ENCODE data around the gene PTGDR2.

Gene PTGDR2

DNA sequence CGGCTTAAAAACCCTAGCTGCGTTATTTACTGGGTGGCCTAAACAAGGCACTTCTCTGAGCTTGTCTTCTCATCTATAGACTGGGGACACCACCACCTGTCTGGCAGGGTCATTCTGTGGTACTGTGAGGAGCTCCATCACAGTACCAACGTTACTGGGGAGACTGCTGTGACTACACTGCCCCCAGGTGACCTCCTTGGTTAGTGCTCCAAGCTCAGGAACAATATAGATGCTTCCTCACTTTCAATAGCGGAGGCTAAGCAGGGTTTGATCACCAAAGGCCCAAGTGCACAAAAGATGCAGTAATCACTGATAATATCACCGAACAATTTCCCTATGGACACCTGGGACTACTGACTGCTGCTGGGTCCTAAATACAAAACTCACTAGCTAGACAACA is 31.8 kb upstream of the PTGDR2 start:
- H3K27me3 ChIP-seq (ENCODE audit: control insufficient read depth, insufficient read depth, low read length): no peaks in the 10 kb centered on the region
- H3K9ac ChIP-seq (ENCODE audit: low read depth, low read length): no peak overlapping the region
- H3K4me3 ChIP-seq (ENCODE audit: low read depth, low read length): no peak overlapping the region
- no peaks in the 10 kb centered on the region for H3K9me3 ChIP-seq (ENCODE audit: control insufficient read depth, insufficient read depth, low read length)
- H3K36me3 ChIP-seq (ENCODE audit: control insufficient read depth, insufficient read depth, low read length): peaks cover 11% of the 10 kb centered on the region
- no peaks in the 10 kb centered on the region for H3K4me1 ChIP-seq (ENCODE audit: control insufficient read depth, insufficient read depth, low read length)

DNA sequence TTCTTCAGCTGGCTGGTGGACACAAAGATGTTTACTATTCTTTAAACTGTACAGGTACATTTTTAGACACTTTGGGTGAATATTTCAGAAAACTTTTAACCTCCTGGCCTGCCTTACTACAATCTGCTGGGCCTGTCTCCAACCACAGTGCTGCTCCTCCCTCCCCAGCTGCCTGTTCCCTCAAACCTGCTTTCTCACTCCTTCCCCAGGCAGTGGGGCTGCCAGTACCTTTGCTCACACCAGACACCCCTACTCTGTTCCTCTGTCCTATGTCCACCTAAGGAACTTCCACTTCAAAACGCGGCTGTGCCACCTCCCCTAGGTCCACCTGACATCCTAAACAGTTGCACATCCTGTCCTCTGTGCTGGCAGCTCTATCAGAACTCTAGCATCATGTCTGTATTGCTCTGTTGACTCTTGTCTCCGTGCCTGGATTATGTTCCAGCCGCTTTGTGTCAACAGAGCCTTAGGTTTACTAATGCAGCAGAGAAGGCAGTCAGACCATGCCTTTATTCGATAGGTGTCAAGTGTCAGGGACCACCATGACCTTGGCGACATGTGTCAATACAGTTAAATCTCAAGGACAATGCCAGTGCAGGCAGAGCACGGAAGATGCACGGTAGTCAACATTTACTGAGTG is 25.0 kb upstream of the PTGDR2 start:
- no peak overlapping the region for H3K9ac ChIP-seq (ENCODE audit: low read depth, low read length)
- H3K9me3 ChIP-seq (ENCODE audit: control insufficient read depth, insufficient read depth, low read length): no peaks in the 10 kb centered on the region
- H3K36me3 ChIP-seq (ENCODE audit: control insufficient read depth, insufficient read depth, low read length): no peaks in the 10 kb centered on the region
- no peaks in the 10 kb centered on the region for H3K4me1 ChIP-seq (ENCODE audit: control insufficient read depth, insufficient read depth, low read length)
- H3K27me3 ChIP-seq (ENCODE audit: control insufficient read depth, insufficient read depth, low read length): no peaks in the 10 kb centered on the region
- no peak overlapping the region for H3K4me3 ChIP-seq (ENCODE audit: low read depth, low read length)

DNA sequence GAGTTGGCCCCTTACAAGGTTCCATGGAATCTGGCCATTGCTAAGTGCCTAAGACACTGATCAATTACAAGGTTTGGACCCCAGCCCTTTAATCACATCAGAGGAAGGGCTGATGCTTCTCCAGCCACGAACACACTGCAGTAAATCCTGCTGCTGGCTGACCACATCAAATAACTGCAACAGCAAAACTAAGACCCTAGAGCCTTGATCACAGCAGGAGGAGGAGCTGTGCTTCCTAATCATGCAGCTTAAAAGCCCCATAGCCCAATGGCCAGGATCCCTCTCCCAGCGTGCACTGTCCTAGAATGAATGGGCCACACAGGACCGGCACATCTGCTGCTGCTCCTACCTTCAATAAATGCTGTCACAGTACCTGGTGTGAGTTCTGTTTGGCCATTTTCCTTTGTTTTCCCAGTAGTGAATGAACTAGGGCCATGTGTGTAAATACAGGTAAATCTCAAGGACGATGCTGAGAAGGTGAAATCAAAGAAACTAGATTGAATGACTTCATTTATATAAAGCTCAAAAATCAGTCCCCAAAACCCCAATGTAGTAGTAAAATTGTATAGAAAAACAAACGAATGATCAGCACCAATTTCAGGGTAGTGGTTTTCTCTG is 24.3 kb upstream of the PTGDR2 start:
- Histone ChIP-seq H3K9ac (ENCODE audit: low read depth, low read length) (no peak overlapping the region), H3K4me1 (ENCODE audit: control insufficient read depth, insufficient read depth, low read length) (no peaks in the 10 kb centered on the region), H3K4me3 (ENCODE audit: low read depth, low read length) (no peak overlapping the region), H3K9me3 (ENCODE audit: control insufficient read depth, insufficient read depth, low read length) (no peaks in the 10 kb centered on the region), H3K36me3 (ENCODE audit: control insufficient read depth, insufficient read depth, low read length) (no peaks in the 10 kb centered on the region), H3K27me3 (ENCODE audit: control insufficient read depth, insufficient read depth, low read length) (no peaks in the 10 kb centered on the region)

DNA sequence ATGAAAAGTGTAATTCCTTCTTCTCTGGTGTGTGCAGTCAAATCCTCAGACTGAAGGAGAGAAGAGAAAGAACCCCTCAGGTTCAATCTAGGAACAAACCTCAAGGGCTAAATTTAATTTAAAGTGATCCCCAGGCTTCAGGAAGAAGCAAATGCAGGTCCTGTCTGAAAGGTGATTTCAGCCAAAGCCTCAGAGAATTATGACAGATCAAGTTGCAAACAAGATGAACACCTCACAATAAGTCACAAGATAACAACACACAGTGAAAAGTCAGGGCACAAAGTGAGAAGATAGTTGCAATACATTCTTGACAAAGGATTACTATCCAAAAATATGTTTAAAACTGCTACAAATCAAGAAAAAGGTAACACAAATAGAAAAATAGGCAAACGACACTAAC is 23.4 kb upstream of the PTGDR2 start:
- Histone ChIP-seq H3K9me3 (ENCODE audit: control insufficient read depth, insufficient read depth, low read length) (no peaks in the 10 kb centered on the region), H3K4me3 (ENCODE audit: low read depth, low read length) (no peak overlapping the region), H3K9ac (ENCODE audit: low read depth, low read length) (no peak overlapping the region), H3K4me1 (ENCODE audit: control insufficient read depth, insufficient read depth, low read length) (no peaks in the 10 kb centered on the region), H3K36me3 (ENCODE audit: control insufficient read depth, insufficient read depth, low read length) (peaks cover 3% of the 10 kb centered on the region), H3K27me3 (ENCODE audit: control insufficient read depth, insufficient read depth, low read length) (no peaks in the 10 kb centered on the region)

- no peaks in the 10 kb centered on the region for H3K27me3 ChIP-seq (ENCODE audit: control insufficient read depth, insufficient read depth, low read length)
- peaks cover 3% of the 10 kb centered on the region for H3K36me3 ChIP-seq (ENCODE audit: control insufficient read depth, insufficient read depth, low read length)
- H3K9me3 ChIP-seq (ENCODE audit: control insufficient read depth, insufficient read depth, low read length): no peaks in the 10 kb centered on the region
- no peaks in the 10 kb centered on the region for H3K4me1 ChIP-seq (ENCODE audit: control insufficient read depth, insufficient read depth, low read length)
- H3K4me3 ChIP-seq (ENCODE audit: low read depth, low read length): no peak overlapping the region
- H3K9ac ChIP-seq (ENCODE audit: low read depth, low read length): no peak overlapping the region
Measured at GRCh38 chr11:60878245-60879101, 22.7 kb upstream of the PTGDR2 start.

DNA sequence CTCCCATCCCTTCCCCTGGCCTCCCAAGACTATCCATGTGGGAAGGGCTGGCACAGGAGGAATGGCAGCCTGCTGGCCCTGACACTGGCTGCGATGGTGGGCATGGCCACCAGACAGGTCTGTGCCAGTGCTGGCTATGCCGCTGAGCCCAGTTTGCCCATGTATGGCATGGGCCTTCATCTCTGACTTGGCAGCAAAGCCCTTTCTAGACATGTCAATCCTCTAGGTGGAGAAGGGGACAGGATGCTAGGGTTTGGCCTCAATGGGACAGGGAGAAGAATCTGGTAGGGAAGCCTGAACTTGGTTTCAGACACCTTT is 20.4 kb upstream of the PTGDR2 start:
- Histone ChIP-seq H3K27me3 (ENCODE audit: control insufficient read depth, insufficient read depth, low read length) (no peaks in the 10 kb centered on the region), H3K36me3 (ENCODE audit: control insufficient read depth, insufficient read depth, low read length) (peaks cover 3% of the 10 kb centered on the region), H3K4me1 (ENCODE audit: control insufficient read depth, insufficient read depth, low read length) (peaks cover 2% of the 10 kb centered on the region), H3K4me3 (ENCODE audit: low read depth, low read length) (no peak overlapping the region), H3K9ac (ENCODE audit: low read depth, low read length) (no peak overlapping the region), H3K9me3 (ENCODE audit: control insufficient read depth, insufficient read depth, low read length) (no peaks in the 10 kb centered on the region)

GRCh38 chr11:60875366-60876167 is 19.8 kb upstream of the PTGDR2 start:
- H3K27me3 ChIP-seq (ENCODE audit: control insufficient read depth, insufficient read depth, low read length): no peaks in the 10 kb centered on the region
- peaks cover 2% of the 10 kb centered on the region for H3K4me1 ChIP-seq (ENCODE audit: control insufficient read depth, insufficient read depth, low read length)
- no peaks in the 10 kb centered on the region for H3K9me3 ChIP-seq (ENCODE audit: control insufficient read depth, insufficient read depth, low read length)
- no peak overlapping the region for H3K9ac ChIP-seq (ENCODE audit: low read depth, low read length)
- H3K36me3 ChIP-seq (ENCODE audit: control insufficient read depth, insufficient read depth, low read length): peaks cover 3% of the 10 kb centered on the region
- H3K4me3 ChIP-seq (ENCODE audit: low read depth, low read length): no peak overlapping the region

DNA sequence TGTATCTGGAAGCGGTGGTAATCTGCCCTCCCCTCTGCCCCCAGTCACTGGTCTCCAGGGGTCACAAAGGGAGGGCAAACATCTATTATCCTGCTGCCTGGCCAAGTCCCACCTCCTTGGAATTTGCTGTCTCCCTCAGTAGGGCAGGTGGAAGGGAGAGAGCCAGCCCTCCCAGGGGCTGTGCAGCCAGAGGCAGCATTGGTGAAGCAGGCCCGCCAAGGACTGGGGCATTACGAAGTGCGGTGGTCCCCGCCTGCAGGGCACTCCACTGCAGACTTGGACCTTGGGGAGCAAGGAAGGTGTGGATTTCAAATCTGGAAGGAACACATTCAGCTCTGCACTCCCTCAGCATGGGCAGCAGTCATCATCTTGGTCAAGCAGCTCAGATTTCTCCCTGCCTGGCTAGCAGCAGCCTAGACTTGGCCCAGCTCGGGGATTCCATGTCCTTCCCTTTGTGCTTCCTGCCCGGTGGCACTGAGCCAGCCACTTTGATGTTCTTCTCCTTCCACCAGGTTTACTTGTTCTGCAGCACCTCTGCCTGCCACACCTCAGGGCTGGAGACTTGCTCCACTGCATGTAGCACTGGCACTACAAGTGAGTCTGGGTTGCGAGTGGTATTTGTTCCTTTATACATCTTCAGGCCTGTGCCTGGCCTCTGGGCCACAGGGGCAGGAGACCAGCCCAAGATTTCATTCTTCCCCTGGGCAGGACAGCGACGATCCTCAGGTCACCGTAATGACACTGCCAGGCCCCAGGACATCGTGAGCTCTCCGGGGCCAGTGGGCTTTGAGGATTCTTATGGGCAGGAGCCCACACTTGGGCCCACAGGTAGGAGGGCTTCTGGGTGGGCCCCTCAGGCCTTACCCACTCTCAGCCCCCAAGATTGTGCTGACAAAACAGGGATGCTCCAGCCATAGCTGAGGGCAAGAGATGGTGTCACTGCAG is 18.9 kb upstream of the PTGDR2 start:
- no peak overlapping the region for H3K4me3 ChIP-seq (ENCODE audit: low read depth, low read length)
- H3K9ac ChIP-seq (ENCODE audit: low read depth, low read length): no peak overlapping the region
- peaks cover 3% of the 10 kb centered on the region for H3K36me3 ChIP-seq (ENCODE audit: control insufficient read depth, insufficient read depth, low read length)
- no peaks in the 10 kb centered on the region for H3K27me3 ChIP-seq (ENCODE audit: control insufficient read depth, insufficient read depth, low read length)
- peaks cover 2% of the 10 kb centered on the region for H3K4me1 ChIP-seq (ENCODE audit: control insufficient read depth, insufficient read depth, low read length)
- no peaks in the 10 kb centered on the region for H3K9me3 ChIP-seq (ENCODE audit: control insufficient read depth, insufficient read depth, low read length)

DNA sequence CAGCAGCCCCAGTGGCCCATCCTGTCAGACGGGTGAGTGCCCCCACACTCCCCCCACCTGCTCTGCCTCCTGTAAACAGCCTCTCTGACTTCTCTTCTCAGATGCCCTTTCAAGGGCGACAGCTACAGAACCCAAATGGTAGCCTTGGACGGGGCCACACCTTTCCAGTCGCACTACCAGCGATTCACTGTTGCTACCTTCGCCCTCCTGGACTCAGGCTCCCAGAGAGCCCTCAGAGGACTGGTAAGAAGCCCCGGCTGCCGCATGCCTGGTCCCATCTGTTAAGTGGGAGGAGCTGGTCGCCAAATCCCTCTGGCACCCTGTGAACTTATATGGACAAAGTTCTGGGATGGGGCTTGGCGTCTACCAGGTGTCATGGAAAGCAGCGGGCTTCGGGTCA is 17.8 kb upstream of the PTGDR2 start:
- peaks cover 3% of the 10 kb centered on the region for H3K36me3 ChIP-seq (ENCODE audit: control insufficient read depth, insufficient read depth, low read length)
- H3K4me3 ChIP-seq (ENCODE audit: low read depth, low read length): no peak overlapping the region
- H3K27me3 ChIP-seq (ENCODE audit: control insufficient read depth, insufficient read depth, low read length): no peaks in the 10 kb centered on the region
- peaks cover 2% of the 10 kb centered on the region for H3K4me1 ChIP-seq (ENCODE audit: control insufficient read depth, insufficient read depth, low read length)
- H3K9me3 ChIP-seq (ENCODE audit: control insufficient read depth, insufficient read depth, low read length): no peaks in the 10 kb centered on the region
- H3K9ac ChIP-seq (ENCODE audit: low read depth, low read length): no peak overlapping the region

GRCh38 chr11:60872961-60873524 is 17.3 kb upstream of the PTGDR2 start:
- no peaks in the 10 kb centered on the region for H3K27me3 ChIP-seq (ENCODE audit: control insufficient read depth, insufficient read depth, low read length)
- peaks cover 3% of the 10 kb centered on the region for H3K36me3 ChIP-seq (ENCODE audit: control insufficient read depth, insufficient read depth, low read length)
- H3K4me1 ChIP-seq (ENCODE audit: control insufficient read depth, insufficient read depth, low read length): peaks cover 2% of the 10 kb centered on the region
- H3K9ac ChIP-seq (ENCODE audit: low read depth, low read length): no peak overlapping the region
- H3K9me3 ChIP-seq (ENCODE audit: control insufficient read depth, insufficient read depth, low read length): no peaks in the 10 kb centered on the region
- H3K4me3 ChIP-seq (ENCODE audit: low read depth, low read length): no peak overlapping the region

Measured in iPS-15b (cell line).